Cardiac fibroblast (primary cell): ENCODE results near the gene PPP1R12A.

Experiments
- DNase-seq, 2 donors: peaks; one replicate each; pipeline versions ENCODE4 v3.0.0 to v3.0.0-alpha.2; 2010; ENCODE audit warnings: low read depth in 2 of 2
- H3K4me3 ChIP-seq, 2 donors: replicated peaks in 1 of 2; 1 replicate in 1 of 2; 2 replicates in 1 of 2; pipeline ENCODE4 v1.5.1; 2011; ENCODE audit warnings: low read depth in 2 of 2, low read length in 2 of 2, mild to moderate bottlenecking in 2 of 2, moderate library complexity in 1 of 2
- CTCF ChIP-seq: IDR thresholded peaks from one replicate; pipeline ENCODE4 v1.5.1; 2011; ENCODE audit warnings: low read depth, mild to moderate bottlenecking, low read length, inconsistent platforms

The PPP1R12A gene

GRCh38 chr12:79936670-79937069 lies 1.8 kb upstream of the PPP1R12A start:
- no peak overlapping the region for H3K4me3 ChIP-seq
- no peak for DNase-seq
- no peak for TF ChIP-seq CTCF

GRCh38 chr12:79935624-79936345 lies 888 bp upstream of the PPP1R12A start:
- H3K4me3 ChIP-seq = peak overlapping the region; percentile 90 to 98
- no peak for TF ChIP-seq CTCF
- DNase-seq = peak in 1 of 2 donors; percentile 37

GRCh38 chr12:79934281-79935020 lies 446 bp downstream of the PPP1R12A start:
- no peak for TF ChIP-seq CTCF

GRCh38 chr12:79933532-79934264 lies 1.2 kb downstream of the PPP1R12A start:
- DNase-seq = peak in 1 of 2 donors; percentile 18
- no peak for TF ChIP-seq CTCF
- peak overlapping the region; percentile 90 to 98 for H3K4me3 ChIP-seq

More at GRCh38 chr12:79934281-79935020, 446 bp downstream of the PPP1R12A start:
- H3K4me3 ChIP-seq = peak overlapping the region; percentile 90 to 98
- DNase-seq = peak; percentile 38 to 44

- no peak for TF ChIP-seq CTCF
- peak overlapping the region; percentile 90 to 98 for H3K4me3 ChIP-seq
- DNase-seq = no peak
Measured at GRCh38 chr12:79933043-79933442, 1.9 kb downstream of the PPP1R12A start.

- H3K4me3 ChIP-seq = peak overlapping the region; percentile 90 to 98
- TF ChIP-seq CTCF = no peak
- DNase-seq = peak in 1 of 2 donors; percentile 7
Measured at GRCh38 chr12:79932357-79932756, 2.5 kb downstream of the PPP1R12A start.
